ENCODE results near the gene TRIM2. TPM values are rescaled to one million over a fixed set of nuclear protein-coding genes. Genes with fewer than 3 reads are reported as not detected.

The TRIM2 gene
- polyA plus RNA-seq, 3 donors = 0.50 to 0.96 (median 0.76) TPM

GRCh38 chr4:153239409-153239808 lies 35.2 kb downstream of the TRIM2 start:
- Histone ChIP-seq H3K4me3 (replicated peaks in 1 of 3; ENCODE audit: low read depth in 2 of 3, low read length in 3 of 3) (no peak overlapping the region), H3K4me2 (replicated peaks; ENCODE audit: extremely low read depth, low read length, poor library complexity, severe bottlenecking) (no peak overlapping the region), H3K4me1 (ENCODE audit: control insufficient read depth in 1 of 2, insufficient read depth in 2 of 2, low read length in 2 of 2) (no peaks in the 10 kb centered on the region), H3K36me3 (replicated peaks in 1 of 2; ENCODE audit: control insufficient read depth in 1 of 2, insufficient read depth in 2 of 2, low read length in 2 of 2) (no peaks in the 10 kb centered on the region), H3K27me3 (ENCODE audit: control insufficient read depth in 2 of 2, insufficient read depth in 2 of 2, low read length in 2 of 2) (no peaks in the 10 kb centered on the region), H3K9ac (ENCODE audit: insufficient read depth, low read length, poor library complexity, severe bottlenecking) (no peak overlapping the region), H2AFZ (ENCODE audit: insufficient read depth, low read depth, low read length, poor library complexity, severe bottlenecking) (no peak overlapping the region), H4K20me1 (ENCODE audit: insufficient read depth, low read length) (no peaks in the 10 kb centered on the region), H3K79me2 (ENCODE audit: insufficient read depth, low read length) (no peaks in the 10 kb centered on the region), H3K27ac (ENCODE audit: low read depth in 1 of 2, low read length in 2 of 2) (no peak overlapping the region), H3K9me3 (replicated peaks in 1 of 2; ENCODE audit: control insufficient read depth in 1 of 2, insufficient read depth in 1 of 2, low read length in 2 of 2) (no peaks in the 10 kb centered on the region)
- Mint-ChIP-seq H3K27me3 (ENCODE audit: low read depth in 3 of 3) (peaks cover 4 to 11% (median 4%) of the 10 kb centered on the region in 3 donors), H3K4me3 (no peak overlapping the region), H3K27ac (no peak overlapping the region), H3K4me1 (peaks cover 2% of the 10 kb centered on the region), H3K9me3 (peaks cover 0 to 4% (median 0%) of the 10 kb centered on the region in 7 donors), H3K36me3 (no peaks in the 10 kb centered on the region)
- TF ChIP-seq, protein P1, sequence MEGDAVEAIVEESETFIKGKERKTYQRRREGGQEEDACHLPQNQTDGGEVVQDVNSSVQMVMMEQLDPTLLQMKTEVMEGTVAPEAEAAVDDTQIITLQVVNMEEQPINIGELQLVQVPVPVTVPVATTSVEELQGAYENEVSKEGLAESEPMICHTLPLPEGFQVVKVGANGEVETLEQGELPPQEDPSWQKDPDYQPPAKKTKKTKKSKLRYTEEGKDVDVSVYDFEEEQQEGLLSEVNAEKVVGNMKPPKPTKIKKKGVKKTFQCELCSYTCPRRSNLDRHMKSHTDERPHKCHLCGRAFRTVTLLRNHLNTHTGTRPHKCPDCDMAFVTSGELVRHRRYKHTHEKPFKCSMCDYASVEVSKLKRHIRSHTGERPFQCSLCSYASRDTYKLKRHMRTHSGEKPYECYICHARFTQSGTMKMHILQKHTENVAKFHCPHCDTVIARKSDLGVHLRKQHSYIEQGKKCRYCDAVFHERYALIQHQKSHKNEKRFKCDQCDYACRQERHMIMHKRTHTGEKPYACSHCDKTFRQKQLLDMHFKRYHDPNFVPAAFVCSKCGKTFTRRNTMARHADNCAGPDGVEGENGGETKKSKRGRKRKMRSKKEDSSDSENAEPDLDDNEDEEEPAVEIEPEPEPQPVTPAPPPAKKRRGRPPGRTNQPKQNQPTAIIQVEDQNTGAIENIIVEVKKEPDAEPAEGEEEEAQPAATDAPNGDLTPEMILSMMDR (IDR thresholded peaks at IDR 0.05) = no peak
- intact Hi-C loops (cut with micrococcal nuclease) = no loop called here
- DNase-seq = no peak
- no CpG with 5 or more reads among the region's 3 CpGs for WGBS (ENCODE audit: insufficient coverage)

DNA sequence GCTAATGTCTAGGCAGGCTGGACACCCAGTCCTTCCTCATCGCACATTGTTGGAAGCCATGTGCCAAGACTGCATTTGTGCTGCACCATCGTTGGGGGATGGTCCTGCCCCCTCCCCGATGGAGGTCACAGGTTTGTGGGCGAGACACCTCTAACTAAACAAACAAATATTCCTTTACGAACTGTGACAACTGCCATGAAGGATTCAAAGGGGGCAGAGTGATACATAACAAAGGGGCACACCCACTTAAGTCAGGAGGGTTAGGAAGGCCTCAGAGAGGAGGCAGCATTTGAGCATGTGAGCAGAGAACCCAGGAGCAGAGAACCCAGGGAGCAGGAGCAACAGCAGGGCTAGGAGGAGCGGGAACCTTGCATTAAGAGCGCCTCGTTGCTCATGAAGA lies 37.1 kb downstream of the TRIM2 start:
- Mint-ChIP-seq H3K9me3 (peaks cover 0 to 4% (median 0%) of the 10 kb centered on the region in 7 donors), H3K27ac (no peak overlapping the region), H3K36me3 (no peaks in the 10 kb centered on the region), H3K27me3 (ENCODE audit: low read depth in 3 of 3) (peaks cover 0 to 11% (median 2%) of the 10 kb centered on the region in 3 donors), H3K4me3 (no peak overlapping the region), H3K4me1 (peaks cover 2% of the 10 kb centered on the region)
- Histone ChIP-seq H2AFZ (ENCODE audit: insufficient read depth, low read depth, low read length, poor library complexity, severe bottlenecking) (no peak overlapping the region), H3K9ac (ENCODE audit: insufficient read depth, low read length, poor library complexity, severe bottlenecking) (no peak overlapping the region), H3K79me2 (ENCODE audit: insufficient read depth, low read length) (no peaks in the 10 kb centered on the region), H3K4me2 (replicated peaks; ENCODE audit: extremely low read depth, low read length, poor library complexity, severe bottlenecking) (no peak overlapping the region), H4K20me1 (ENCODE audit: insufficient read depth, low read length) (no peaks in the 10 kb centered on the region), H3K4me3 (replicated peaks in 1 of 3; ENCODE audit: low read depth in 2 of 3, low read length in 3 of 3) (no peak overlapping the region), H3K36me3 (replicated peaks in 1 of 2; ENCODE audit: control insufficient read depth in 1 of 2, insufficient read depth in 2 of 2, low read length in 2 of 2) (no peaks in the 10 kb centered on the region), H3K4me1 (ENCODE audit: control insufficient read depth in 1 of 2, insufficient read depth in 2 of 2, low read length in 2 of 2) (no peaks in the 10 kb centered on the region), H3K27me3 (ENCODE audit: control insufficient read depth in 2 of 2, insufficient read depth in 2 of 2, low read length in 2 of 2) (no peaks in the 10 kb centered on the region), H3K9me3 (replicated peaks in 1 of 2; ENCODE audit: control insufficient read depth in 1 of 2, insufficient read depth in 1 of 2, low read length in 2 of 2) (no peaks in the 10 kb centered on the region), H3K27ac (ENCODE audit: low read depth in 1 of 2, low read length in 2 of 2) (no peak overlapping the region)
- intact Hi-C loops (cut with micrococcal nuclease) = no loop called here
- TF ChIP-seq, protein P1 (IDR thresholded peaks at IDR 0.05) = no peak
- DNase-seq = no peak
- 100% methylated on average over 3 of the region's 8 CpGs for WGBS (ENCODE audit: insufficient coverage)

Measured in CD14-positive monocyte (primary cell).